ENCODE measurements around the gene ANO7.
"Not testable (repeated sequence)": the region's sequence is repeated elsewhere in the genome, so short reads cannot be mapped to it uniquely, and the experiment has no call there.

ANO7 gene

DNA sequence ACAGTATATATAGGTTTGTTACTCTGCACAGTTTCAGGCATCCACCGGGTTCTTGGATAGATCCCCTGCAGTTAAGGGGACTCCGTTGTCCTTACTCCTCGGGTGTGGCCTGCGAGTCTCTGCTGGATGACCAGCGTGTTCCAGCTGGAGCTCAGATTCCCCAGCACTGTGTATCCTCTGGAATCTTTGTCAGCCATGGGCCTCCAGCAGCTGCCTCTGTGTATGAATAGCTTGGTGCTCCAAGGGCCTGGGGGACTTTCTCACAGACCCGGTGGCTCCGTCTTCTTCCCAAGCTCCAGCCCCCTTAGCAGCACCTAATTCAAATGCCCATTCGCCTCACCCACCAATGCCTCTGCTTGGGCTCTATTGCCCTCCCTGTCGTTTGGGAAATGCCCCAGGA lies 6.3 kb downstream of the ANO7 start:
- no peak for DNase-seq

DNA sequence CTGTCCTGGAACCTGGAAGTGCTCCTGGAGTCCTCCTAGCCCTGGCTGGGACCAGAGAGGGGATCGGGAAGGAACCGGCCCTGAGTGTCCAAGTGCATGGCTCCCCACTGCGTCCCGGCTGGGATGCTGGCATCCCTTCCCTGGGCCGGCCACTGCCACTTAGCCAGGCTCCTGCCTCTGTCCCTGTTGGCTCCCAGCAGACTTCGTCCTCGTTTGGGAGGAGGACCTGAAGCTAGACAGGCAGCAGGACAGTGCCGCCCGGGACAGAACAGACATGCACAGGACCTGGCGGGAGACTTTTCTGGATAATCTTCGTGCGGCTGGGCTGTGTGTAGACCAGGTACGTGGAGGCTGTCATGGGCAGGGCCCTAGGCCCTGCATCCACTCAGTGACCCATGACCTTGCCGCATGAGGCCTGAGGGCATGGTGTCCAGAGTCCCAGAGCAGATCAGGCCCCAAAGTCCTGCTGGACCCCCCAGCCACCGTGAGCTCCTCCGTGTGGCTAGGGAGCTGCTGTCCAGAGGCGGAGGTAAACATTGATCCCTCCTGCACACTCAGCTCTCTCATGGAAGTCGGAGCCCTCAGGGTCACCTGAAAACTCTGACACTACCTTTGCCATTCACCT lies 7.1 kb downstream of the ANO7 start:
- no peak for DNase-seq

GRCh38 chr2:241197246-241197645 lies 8.8 kb downstream of the ANO7 start:
- not testable (repeated sequence) for DNase-seq

GRCh38 chr2:241197947-241198346 lies 9.5 kb downstream of the ANO7 start:
- no peak for DNase-seq

DNA sequence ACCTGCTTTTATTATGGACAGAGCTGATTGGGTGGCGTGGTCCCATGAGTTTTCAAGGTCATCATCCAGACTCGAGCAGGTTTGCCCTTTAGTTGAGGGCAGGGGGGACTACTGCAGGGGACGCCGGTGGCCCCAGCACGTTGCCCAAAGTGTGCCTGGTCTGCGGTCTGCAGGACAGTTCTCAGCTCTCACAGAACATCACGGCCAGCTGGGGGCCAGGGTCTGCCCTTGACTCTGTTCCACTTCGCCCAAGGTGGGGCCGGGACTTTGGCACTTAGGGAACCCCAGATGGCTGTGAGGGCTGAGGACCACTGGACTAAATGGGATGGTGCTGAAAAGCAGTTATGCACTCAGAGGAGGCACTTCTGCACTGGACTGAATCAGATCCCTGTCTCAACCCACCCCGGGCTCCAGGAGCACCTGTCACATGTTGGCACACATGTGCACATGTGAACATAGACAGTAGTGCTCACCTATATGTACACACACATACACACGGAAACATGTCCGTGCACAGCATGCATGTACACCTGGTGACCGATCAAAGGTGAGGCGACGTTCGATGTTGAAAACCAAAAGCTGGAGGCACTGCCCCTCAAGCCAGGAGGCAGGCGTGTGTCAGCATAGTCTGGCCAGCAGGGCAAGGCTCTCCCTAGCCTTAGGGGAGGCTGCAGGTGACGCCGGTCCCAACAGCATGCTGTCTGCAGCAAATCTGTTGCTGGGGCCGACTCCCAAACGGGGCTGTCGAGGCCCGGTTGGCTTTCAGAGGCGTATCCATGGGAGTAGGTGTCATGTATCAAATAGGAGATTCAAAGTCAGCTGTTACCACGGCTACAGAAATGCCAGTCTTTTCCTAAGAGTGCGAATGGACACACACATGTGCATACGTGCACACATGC lies 10.2 kb downstream of the ANO7 start:
- DNase-seq = no peak

- DNase-seq = no peak
Measured at GRCh38 chr2:241199286-241199685, 10.8 kb downstream of the ANO7 start.

DNA sequence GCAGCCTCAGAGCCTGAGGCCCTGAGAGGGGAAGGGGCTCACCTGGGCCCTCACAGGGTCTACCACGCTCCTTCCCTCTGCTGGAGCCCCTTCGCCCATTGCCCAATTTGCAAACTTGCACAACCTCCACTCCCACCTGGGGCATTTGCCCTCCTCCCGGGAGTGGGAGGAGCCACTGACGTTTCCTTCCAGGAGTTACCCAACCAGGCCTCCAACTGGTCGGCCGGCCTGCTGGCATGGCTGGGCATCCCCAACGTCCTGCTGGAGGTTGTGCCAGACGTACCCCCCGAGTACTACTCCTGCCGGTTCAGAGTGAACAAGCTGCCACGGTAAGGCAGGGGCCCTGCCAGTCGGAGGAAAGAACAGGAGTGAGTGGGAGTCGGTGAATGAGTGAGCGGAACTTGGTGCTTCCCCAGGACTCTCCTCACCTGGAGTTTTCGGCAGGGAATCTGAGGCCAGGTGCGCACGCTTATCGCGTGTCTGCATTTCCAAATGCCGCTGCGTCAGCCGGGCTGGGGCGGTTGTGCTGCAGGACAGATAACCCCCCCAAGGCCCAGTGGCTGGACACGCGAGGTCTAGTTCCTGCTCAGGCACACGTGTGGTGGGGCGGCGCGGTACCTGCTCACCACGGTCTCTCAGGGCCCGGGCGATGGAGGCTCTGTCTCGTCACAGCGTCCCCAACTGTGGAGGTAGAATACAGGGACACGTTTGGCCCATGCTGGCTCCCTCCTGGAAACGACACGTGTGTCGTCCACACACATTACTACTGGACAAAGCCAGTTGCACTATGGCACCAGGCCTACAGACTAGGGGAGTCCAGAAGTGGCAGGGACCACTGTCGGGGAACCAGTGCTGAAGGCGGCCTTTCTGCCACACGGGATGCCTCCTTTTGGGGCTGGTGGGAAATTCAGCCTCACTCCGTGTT lies 11.7 kb downstream of the ANO7 start:
- DNase-seq = no peak

GRCh38 chr2:241200822-241201395 lies 12.4 kb downstream of the ANO7 start:
- DNase-seq = no peak

DNA sequence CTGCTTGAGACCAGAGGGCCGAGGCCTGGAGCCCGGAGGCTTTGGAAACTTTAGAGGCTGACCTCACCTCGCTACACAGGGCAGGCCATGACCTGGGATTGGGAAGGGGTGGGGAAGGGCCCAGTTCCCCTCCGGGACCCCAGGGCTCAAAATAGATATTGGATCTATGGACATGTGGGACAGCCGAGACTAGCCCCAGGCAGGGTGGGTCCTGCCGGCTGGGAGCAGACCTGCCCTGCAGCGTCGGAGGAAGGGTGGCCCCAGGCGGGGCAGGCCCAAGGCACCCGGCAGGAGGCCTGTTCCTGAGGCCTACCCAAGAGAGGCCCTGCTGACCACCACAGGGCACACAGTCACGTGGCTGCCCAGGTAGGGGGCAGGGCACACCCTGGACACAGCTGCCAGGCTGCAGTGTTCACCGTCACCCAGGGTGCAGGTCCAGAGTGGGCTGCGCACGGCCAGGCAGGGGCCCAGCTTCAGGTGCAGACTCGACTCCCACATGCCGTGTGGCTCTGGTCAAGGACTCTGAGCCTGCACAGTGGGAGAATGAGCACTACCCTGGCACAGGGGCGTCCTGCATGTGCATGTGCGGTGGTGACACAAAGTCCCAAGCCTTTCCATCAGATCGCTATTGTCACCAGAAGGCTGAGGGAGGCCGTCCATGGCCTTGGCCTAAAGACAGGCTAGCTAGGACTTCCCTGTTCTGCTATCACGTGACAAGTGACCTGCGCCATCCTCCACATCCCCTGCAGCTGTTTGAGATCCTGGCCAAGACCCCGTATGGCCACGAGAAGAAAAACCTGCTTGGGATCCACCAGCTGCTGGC lies 13.2 kb downstream of the ANO7 start:
- DNase-seq = no peak

GRCh38 chr2:241202268-241202585 lies 13.8 kb downstream of the ANO7 start:
- no peak for DNase-seq

- DNase-seq = no peak
Measured at GRCh38 chr2:241202681-241203080, 14.2 kb downstream of the ANO7 start.

- no peak for DNase-seq
Measured at GRCh38 chr2:241203218-241204009, 14.9 kb downstream of the ANO7 start.

DNA sequence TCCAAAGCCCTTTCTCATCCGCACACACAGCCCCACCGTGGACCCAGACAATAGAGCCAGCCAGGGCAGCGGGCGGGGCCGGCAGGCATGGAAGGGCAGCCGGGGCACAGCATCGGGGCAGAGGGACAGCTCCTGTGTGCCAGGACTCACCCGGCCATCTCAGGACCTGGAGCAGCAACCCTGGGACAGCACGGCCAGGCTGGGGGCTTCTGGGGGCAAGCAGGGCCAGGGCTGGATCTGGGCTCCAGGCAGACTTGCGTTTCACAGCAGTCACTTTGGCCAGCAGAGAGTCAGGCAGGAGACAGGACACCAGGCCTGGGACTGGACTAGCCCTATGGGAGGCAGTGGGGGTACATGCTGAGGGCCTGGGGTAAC lies 15.5 kb downstream of the ANO7 start:
- DNase-seq = no peak

- DNase-seq = no peak
Measured at GRCh38 chr2:241204490-241204889, 16.0 kb downstream of the ANO7 start.

GRCh38 chr2:241205086-241205485 lies 16.6 kb downstream of the ANO7 start:
- no peak for DNase-seq

DNA sequence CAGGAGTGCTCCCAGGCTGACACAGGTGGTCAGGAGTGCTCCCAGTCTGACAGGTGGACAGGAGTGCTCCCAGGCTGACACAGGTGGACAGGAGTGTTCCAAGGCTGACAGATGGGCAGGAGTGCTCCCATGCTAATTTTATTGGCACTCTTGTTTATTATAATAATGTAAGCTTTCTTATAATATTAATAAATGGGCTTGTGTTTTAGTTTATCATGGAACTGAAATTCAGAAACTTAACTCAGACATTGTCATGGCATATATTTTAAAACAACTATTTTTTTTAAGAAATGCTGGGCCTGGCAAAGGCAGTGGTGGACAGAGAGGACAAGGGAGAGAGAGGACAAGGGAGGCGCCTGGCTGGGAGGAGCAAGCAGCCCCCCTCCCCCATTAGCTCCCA lies 18.7 kb downstream of the ANO7 start:
- no peak for DNase-seq

GRCh38 chr2:241207641-241208040 lies 19.2 kb downstream of the ANO7 start:
- no peak for DNase-seq

GRCh38 chr2:241208058-241208457 lies 19.6 kb downstream of the ANO7 start:
- DNase-seq = no peak

- no peak for DNase-seq
Measured at GRCh38 chr2:241209271-241209670, 20.8 kb downstream of the ANO7 start.

- DNase-seq = no peak
Measured at GRCh38 chr2:241211276-241211675, 22.8 kb downstream of the ANO7 start.

GRCh38 chr2:241213041-241213440 lies 24.6 kb downstream of the ANO7 start:
- DNase-seq = no peak
